Ishikawa (cell line): ENCODE data around the gene C17orf50.

Experiments
- CEBPB ChIP-seq: IDR thresholded peaks from 2 replicates; pipeline ENCODE4 v1.6.1; 2012
- EGR1 ChIP-seq: IDR thresholded peaks from 2 replicates; pipeline ENCODE4 v1.6.1; 2012
- EP300 ChIP-seq: IDR thresholded peaks from 2 replicates; pipeline ENCODE4 v1.6.1; 2012; ENCODE audit warnings: borderline replicate concordance
- RAD21 ChIP-seq: IDR thresholded peaks from 2 replicates; pipeline ENCODE4 v1.6.1; 2012; ENCODE audit warnings: low read depth
- TCF12 ChIP-seq: IDR thresholded peaks from 2 replicates; pipeline ENCODE4 v1.6.1; 2012; ENCODE audit warnings: low read depth
- YY1 ChIP-seq: IDR thresholded peaks from 2 replicates; pipeline ENCODE4 v1.6.1; 2012; ENCODE audit warnings: low read depth
- TF ChIP-seq, protein P1 (sequence below): IDR thresholded peaks from 2 replicates; pipeline ENCODE4 v1.6.1; 2012; ENCODE audit warnings: low read depth, mild to moderate bottlenecking
- TF ChIP-seq, protein P2 (sequence below): IDR thresholded peaks from 2 replicates; pipeline ENCODE4 v1.6.1; 2012

DNA sequence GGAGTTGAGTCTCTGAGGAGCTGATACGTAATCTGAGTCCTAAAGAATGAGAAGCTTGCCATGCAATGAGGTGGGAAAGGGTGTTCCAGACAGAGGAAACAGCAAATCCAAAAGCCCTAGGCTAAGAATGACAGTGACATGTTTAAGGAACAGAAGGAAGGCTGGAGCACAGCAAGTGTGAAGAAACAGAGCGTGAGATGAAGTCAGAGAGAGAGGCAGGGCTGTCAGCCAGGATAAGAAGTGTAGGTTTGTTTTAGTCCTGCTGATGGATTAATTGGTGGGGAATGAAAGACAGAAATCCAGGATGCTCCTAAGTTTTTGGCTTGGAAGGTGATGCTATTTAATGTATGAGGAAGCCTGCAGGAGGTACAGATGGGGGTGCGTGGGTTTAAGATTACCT, 20.3 kb downstream of the C17orf50 start:
- TF ChIP-seq, protein P1, sequence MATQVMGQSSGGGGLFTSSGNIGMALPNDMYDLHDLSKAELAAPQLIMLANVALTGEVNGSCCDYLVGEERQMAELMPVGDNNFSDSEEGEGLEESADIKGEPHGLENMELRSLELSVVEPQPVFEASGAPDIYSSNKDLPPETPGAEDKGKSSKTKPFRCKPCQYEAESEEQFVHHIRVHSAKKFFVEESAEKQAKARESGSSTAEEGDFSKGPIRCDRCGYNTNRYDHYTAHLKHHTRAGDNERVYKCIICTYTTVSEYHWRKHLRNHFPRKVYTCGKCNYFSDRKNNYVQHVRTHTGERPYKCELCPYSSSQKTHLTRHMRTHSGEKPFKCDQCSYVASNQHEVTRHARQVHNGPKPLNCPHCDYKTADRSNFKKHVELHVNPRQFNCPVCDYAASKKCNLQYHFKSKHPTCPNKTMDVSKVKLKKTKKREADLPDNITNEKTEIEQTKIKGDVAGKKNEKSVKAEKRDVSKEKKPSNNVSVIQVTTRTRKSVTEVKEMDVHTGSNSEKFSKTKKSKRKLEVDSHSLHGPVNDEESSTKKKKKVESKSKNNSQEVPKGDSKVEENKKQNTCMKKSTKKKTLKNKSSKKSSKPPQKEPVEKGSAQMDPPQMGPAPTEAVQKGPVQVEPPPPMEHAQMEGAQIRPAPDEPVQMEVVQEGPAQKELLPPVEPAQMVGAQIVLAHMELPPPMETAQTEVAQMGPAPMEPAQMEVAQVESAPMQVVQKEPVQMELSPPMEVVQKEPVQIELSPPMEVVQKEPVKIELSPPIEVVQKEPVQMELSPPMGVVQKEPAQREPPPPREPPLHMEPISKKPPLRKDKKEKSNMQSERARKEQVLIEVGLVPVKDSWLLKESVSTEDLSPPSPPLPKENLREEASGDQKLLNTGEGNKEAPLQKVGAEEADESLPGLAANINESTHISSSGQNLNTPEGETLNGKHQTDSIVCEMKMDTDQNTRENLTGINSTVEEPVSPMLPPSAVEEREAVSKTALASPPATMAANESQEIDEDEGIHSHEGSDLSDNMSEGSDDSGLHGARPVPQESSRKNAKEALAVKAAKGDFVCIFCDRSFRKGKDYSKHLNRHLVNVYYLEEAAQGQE = no peak
- TF ChIP-seq, protein P2, sequence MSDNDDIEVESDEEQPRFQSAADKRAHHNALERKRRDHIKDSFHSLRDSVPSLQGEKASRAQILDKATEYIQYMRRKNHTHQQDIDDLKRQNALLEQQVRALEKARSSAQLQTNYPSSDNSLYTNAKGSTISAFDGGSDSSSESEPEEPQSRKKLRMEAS = no peak
- no peak for TF ChIP-seq EP300
- TF ChIP-seq YY1 = no peak
- TF ChIP-seq EGR1 = no peak
- no peak for TF ChIP-seq CEBPB
- no peak for TF ChIP-seq RAD21
- TF ChIP-seq TCF12 = no peak
